ENCODE results near the gene SPATS2L.

DNA sequence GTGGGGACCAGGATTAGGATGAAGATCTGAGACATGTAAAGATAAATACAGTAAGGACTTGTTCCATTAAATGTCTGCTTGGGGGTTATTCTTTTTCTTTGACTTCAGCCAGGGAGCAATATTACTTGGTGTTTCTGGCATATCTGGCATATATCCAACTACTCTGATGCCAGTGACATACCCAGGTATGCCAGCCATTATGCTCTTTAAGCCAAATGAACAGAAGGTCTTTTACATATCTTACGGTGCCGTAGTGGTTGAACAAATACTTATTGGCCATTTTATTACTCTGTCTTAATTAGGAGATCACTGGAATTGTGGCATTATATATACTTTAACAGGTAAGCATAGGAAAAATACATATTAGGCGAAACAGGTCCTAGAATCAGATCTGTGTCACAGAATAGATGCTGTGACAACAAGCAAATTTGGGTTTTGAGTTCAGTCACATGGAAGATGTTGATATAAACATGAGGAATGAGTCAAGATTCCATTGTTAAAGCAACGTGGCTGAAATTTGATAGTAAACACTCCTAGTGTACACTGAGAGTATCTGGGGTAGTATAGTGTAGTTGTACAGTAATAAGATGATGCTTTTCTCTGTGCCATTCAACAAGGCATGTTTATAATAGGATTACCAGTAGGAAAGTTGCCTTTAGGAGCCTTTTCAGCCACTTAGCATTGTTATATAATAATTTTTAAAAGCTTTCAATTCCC lies 140.8 kb downstream of the SPATS2L start:
- no peak for TF ChIP-seq EZH2 (IDR thresholded peaks at IDR 0.05; ENCODE audit: insufficient read depth, low read length)
- TF ChIP-seq, protein P1, sequence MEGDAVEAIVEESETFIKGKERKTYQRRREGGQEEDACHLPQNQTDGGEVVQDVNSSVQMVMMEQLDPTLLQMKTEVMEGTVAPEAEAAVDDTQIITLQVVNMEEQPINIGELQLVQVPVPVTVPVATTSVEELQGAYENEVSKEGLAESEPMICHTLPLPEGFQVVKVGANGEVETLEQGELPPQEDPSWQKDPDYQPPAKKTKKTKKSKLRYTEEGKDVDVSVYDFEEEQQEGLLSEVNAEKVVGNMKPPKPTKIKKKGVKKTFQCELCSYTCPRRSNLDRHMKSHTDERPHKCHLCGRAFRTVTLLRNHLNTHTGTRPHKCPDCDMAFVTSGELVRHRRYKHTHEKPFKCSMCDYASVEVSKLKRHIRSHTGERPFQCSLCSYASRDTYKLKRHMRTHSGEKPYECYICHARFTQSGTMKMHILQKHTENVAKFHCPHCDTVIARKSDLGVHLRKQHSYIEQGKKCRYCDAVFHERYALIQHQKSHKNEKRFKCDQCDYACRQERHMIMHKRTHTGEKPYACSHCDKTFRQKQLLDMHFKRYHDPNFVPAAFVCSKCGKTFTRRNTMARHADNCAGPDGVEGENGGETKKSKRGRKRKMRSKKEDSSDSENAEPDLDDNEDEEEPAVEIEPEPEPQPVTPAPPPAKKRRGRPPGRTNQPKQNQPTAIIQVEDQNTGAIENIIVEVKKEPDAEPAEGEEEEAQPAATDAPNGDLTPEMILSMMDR (IDR thresholded peaks at IDR 0.05; ENCODE audit: insufficient read depth, low read depth, low read length) = no peak
